Astrocyte (in vitro differentiated cells and primary cell): Measurements from ENCODE around the gene TNFRSF21. TPM values are rescaled to one million over a fixed set of nuclear protein-coding genes. Genes with fewer than 3 reads are reported as not detected.
A peak's percentile ranks its signal among the peaks of the same experiment; 100 is the strongest.

ENCODE experiments used
- DNase-seq: peaks from one replicate; pipeline ENCODE4 v3.0.0-alpha.2; 2010; ENCODE audit warnings: low read depth
- FAIRE-seq: peaks from 2 replicates; lab custom pipeline; 2011; peaks lifted over from hg19 to GRCh38; lab: Jason Lieb, UNC
- H2AFZ ChIP-seq: 2 replicates; pipeline ENCODE4 v1.6.0; 2012; ENCODE audit warnings: low read depth, low read length, inconsistent platforms
- H3K27ac ChIP-seq: 2 replicates; pipeline ENCODE4 v1.5.1; 2011; ENCODE audit warnings: low read depth, low read length, inconsistent platforms
- H3K27me3 ChIP-seq: 2 replicates; pipeline ENCODE4 v1.6.0; 2011; ENCODE audit warnings: low read length, inconsistent platforms; ENCODE audit not compliant: insufficient read depth
- H3K36me3 ChIP-seq: 2 replicates; pipeline ENCODE4 v1.5.1; 2011; ENCODE audit warnings: low read length, inconsistent platforms; ENCODE audit not compliant: insufficient read depth
- H3K4me1 ChIP-seq: 2 replicates; pipeline ENCODE4 v1.5.1; 2011; ENCODE audit warnings: low read length, inconsistent platforms; ENCODE audit not compliant: insufficient read depth
- H3K4me2 ChIP-seq: 2 replicates; pipeline ENCODE4 v1.6.0; 2012; ENCODE audit warnings: low read length, inconsistent platforms
- H3K4me3 ChIP-seq: 2 replicates; pipeline ENCODE4 v1.5.1; 2011; ENCODE audit warnings: low read depth, mild to moderate bottlenecking, low read length, inconsistent platforms; ENCODE audit not compliant: insufficient read depth
- H3K79me2 ChIP-seq: 2 replicates; pipeline ENCODE4 v1.6.0; 2012; ENCODE audit warnings: mild to moderate bottlenecking, low read length, inconsistent platforms; ENCODE audit not compliant: insufficient read depth
- H3K9ac ChIP-seq: 2 replicates; pipeline ENCODE4 v1.6.0; 2012; ENCODE audit warnings: mild to moderate bottlenecking, low read length, inconsistent platforms
- H3K9me3 ChIP-seq: 2 replicates; pipeline ENCODE4 v1.5.1; 2012; ENCODE audit warnings: low read depth, mild to moderate bottlenecking, low read length, inconsistent platforms; ENCODE audit not compliant: insufficient read depth
- H4K20me1 ChIP-seq: 2 replicates; pipeline ENCODE4 v1.6.0; 2012; ENCODE audit warnings: low read length, inconsistent platforms; ENCODE audit not compliant: insufficient read depth
- H3K27ac Mint-ChIP-seq: one replicate; pipeline ENCODE4 v1.8.0; 2021; ENCODE audit warnings: mild to moderate bottlenecking, mixed read lengths; ENCODE audit not compliant: unreplicated experiment
- H3K27me3 Mint-ChIP-seq: one replicate; pipeline ENCODE4 v1.8.0; 2021; ENCODE audit warnings: low read depth, mixed read lengths; ENCODE audit not compliant: unreplicated experiment
- H3K36me3 Mint-ChIP-seq: one replicate; pipeline ENCODE4 v1.8.0; 2021; ENCODE audit warnings: low read depth, mixed read lengths; ENCODE audit not compliant: unreplicated experiment
- H3K4me1 Mint-ChIP-seq: one replicate; pipeline ENCODE4 v1.8.0; 2021; ENCODE audit warnings: low read depth, mixed read lengths; ENCODE audit not compliant: unreplicated experiment
- H3K4me3 Mint-ChIP-seq: one replicate; pipeline ENCODE4 v1.8.0; 2021; ENCODE audit warnings: mild to moderate bottlenecking, moderate library complexity, mixed read lengths; ENCODE audit not compliant: unreplicated experiment
- H3K9me3 Mint-ChIP-seq: one replicate; pipeline ENCODE4 v1.8.0; 2021; ENCODE audit warnings: mild to moderate bottlenecking, mixed read lengths; ENCODE audit not compliant: unreplicated experiment
- EZH2 ChIP-seq: IDR thresholded peaks from 2 replicates; pipeline ENCODE4 v1.6.1; 2012; ENCODE audit warnings: mild to moderate bottlenecking, low read length, inconsistent platforms; ENCODE audit not compliant: insufficient read depth
- total RNA-seq: library from RNA; stranded (reverse); gene quantifications from 2 replicates; pipeline ENCODE4 v1.2.1, GENCODE V29; 2021
- TF ChIP-seq, protein P1 (sequence below): IDR thresholded peaks from 2 replicates; pipeline ENCODE4 v1.5.1; 2011; ENCODE audit warnings: low read depth, mild to moderate bottlenecking, inconsistent platforms, low read length, moderate library complexity; ENCODE audit not compliant: insufficient read depth

TNFRSF21 gene
- total RNA-seq, 1 donor from 2014 or later: 244 TPM

DNA sequence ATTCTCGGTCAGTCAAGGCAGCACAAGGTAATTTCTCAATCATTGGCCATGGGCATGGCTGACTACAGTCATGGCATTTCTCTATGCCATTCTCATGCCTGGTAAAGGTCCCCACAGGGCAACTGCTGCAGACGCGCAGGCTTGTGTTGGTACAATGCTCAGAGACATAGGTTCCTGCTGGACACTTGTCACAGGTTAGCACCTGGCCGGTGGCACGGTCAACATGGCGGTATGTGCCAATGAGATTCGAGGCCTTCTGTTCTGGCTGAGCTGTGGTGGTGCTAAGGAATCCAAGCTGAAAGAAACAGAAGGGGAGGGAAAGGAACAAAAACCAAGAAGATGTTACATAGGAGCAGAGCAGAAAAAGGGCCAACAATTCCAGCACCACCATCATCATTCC is 23.4 kb downstream of the TNFRSF21 start:
- H3K27me3 ChIP-seq: no peaks in the 10 kb centered on the region
- H3K27ac ChIP-seq: no peak overlapping the region
- no peak for DNase-seq
- Mint-ChIP-seq H3K4me1 (peaks cover 30% of the 10 kb centered on the region), H3K27ac (no peak overlapping the region), H3K36me3 (peaks cover 49% of the 10 kb centered on the region), H3K4me3 (no peak overlapping the region), H3K9me3 (no peaks in the 10 kb centered on the region), H3K27me3 (no peaks in the 10 kb centered on the region)
- FAIRE-seq: no peak
- peaks cover 10% of the 10 kb centered on the region for H3K36me3 ChIP-seq
- TF ChIP-seq, protein P1, sequence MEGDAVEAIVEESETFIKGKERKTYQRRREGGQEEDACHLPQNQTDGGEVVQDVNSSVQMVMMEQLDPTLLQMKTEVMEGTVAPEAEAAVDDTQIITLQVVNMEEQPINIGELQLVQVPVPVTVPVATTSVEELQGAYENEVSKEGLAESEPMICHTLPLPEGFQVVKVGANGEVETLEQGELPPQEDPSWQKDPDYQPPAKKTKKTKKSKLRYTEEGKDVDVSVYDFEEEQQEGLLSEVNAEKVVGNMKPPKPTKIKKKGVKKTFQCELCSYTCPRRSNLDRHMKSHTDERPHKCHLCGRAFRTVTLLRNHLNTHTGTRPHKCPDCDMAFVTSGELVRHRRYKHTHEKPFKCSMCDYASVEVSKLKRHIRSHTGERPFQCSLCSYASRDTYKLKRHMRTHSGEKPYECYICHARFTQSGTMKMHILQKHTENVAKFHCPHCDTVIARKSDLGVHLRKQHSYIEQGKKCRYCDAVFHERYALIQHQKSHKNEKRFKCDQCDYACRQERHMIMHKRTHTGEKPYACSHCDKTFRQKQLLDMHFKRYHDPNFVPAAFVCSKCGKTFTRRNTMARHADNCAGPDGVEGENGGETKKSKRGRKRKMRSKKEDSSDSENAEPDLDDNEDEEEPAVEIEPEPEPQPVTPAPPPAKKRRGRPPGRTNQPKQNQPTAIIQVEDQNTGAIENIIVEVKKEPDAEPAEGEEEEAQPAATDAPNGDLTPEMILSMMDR: no peak
- TF ChIP-seq EZH2: no peak
- peaks cover 22% of the 10 kb centered on the region for H4K20me1 ChIP-seq
- H3K4me3 ChIP-seq: no peak overlapping the region
- H2AFZ ChIP-seq: no peak overlapping the region
- peaks cover 32% of the 10 kb centered on the region for H3K79me2 ChIP-seq
- no peak overlapping the region for H3K4me2 ChIP-seq
- H3K9me3 ChIP-seq: no peaks in the 10 kb centered on the region
- H3K4me1 ChIP-seq: no peaks in the 10 kb centered on the region
- H3K9ac ChIP-seq: no peak overlapping the region

DNA sequence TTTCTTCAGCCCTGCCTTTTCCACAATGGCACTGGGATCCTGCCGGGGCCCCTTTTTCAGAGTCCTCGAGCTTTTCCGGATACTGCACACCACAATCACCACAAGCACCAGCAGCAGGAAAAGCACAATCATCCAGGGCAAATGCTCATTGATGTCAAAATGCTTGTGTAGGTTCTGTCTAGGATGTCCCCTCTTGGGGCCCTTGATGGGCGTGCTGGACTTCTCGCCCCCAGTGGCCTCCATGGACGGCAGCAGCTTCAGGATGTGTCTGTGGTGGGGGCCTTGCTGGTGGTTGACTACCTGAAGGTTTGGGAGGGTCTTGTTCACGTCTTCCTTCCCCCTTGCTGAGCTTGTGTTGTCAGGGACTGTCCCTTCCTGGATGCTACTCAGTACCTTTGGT is 25.7 kb downstream of the TNFRSF21 start:
- Mint-ChIP-seq H3K4me1 (peaks cover 11% of the 10 kb centered on the region), H3K27me3 (no peaks in the 10 kb centered on the region), H3K27ac (no peak overlapping the region), H3K9me3 (no peaks in the 10 kb centered on the region), H3K36me3 (peaks cover 42% of the 10 kb centered on the region), H3K4me3 (no peak overlapping the region)
- Histone ChIP-seq H2AFZ (no peak overlapping the region), H3K27me3 (no peaks in the 10 kb centered on the region), H3K27ac (no peak overlapping the region), H3K36me3 (peaks cover 11% of the 10 kb centered on the region), H3K9me3 (no peaks in the 10 kb centered on the region), H3K9ac (no peak overlapping the region), H3K79me2 (peaks cover 13% of the 10 kb centered on the region), H3K4me3 (no peak overlapping the region), H3K4me2 (no peak overlapping the region), H4K20me1 (peaks cover 16% of the 10 kb centered on the region), H3K4me1 (no peaks in the 10 kb centered on the region)
- TF ChIP-seq, protein P1: no peak
- no peak for TF ChIP-seq EZH2
- no peak for DNase-seq
- FAIRE-seq: no peak

DNA sequence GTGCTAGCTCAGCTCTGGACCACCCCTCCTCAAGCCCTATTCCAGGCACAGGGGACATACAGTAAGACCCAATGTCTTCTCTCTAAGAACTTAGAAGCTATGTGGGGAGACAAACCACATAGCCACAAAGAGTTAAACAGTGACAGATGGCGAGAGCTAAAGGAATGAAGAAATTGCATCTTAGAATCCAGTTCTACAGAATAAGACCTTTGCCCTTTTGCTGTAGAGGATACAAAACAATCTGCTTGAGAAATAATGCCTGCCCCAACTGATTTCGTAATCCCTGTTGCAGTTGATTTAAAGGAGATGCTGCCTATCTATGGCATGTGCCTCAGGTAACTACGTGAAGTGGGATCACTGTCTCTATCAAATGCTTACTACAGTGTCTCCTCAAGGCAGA is 31.2 kb downstream of the TNFRSF21 start:
- Histone ChIP-seq H3K4me3 (no peak overlapping the region), H3K4me2 (no peak overlapping the region), H3K9ac (no peak overlapping the region), H3K27ac (no peak overlapping the region), H4K20me1 (peaks cover 8% of the 10 kb centered on the region), H3K27me3 (no peaks in the 10 kb centered on the region), H3K79me2 (peaks cover 2% of the 10 kb centered on the region), H3K9me3 (no peaks in the 10 kb centered on the region), H3K4me1 (no peaks in the 10 kb centered on the region), H3K36me3 (peaks cover 5% of the 10 kb centered on the region), H2AFZ (no peak overlapping the region)
- peak overlapping the region; percentile 64 for H3K27ac Mint-ChIP-seq
- H3K9me3 Mint-ChIP-seq: no peaks in the 10 kb centered on the region
- DNase-seq: no peak
- no peak for FAIRE-seq
- peaks cover 14% of the 10 kb centered on the region for H3K4me1 Mint-ChIP-seq
- H3K4me3 Mint-ChIP-seq: no peak overlapping the region
- no peaks in the 10 kb centered on the region for H3K27me3 Mint-ChIP-seq
- no peak for TF ChIP-seq EZH2
- TF ChIP-seq, protein P1: no peak
- peaks cover 42% of the 10 kb centered on the region for H3K36me3 Mint-ChIP-seq
